K562 (cell line): ENCODE data around the gene COLEC12. TPM values are rescaled to one million over a fixed set of nuclear protein-coding genes. Genes with fewer than 3 reads are reported as not detected.

ENCODE experiments used
- ATAC-seq: fragments of 200-7000 bp; cut with Tn5 transposase; 3 replicates; pipeline ENCODE4 v1.9.1; 2020; ENCODE audit warnings: moderate library complexity
- BruUV-seq: library from RNA; stranded (reverse); fragments of 400-500 nt; replicated peaks from 2 replicates; lab custom pipeline; 2021; lab: Mats Ljungman, UMichigan
- CTCF ChIA-PET: fragments of 300-600 bp; formaldehyde crosslinking; extraction: SDS; loops from one replicate; lab custom pipeline; 2021; ENCODE audit warnings: low intra/inter-chr PET ratio; lab: Yijun Ruan, JAX
- POLR2A ChIA-PET: fragments of 300-600, 350-650 bp; sonication (Branson Sonifier 250); formaldehyde crosslinking; extraction: SDS; loops from one replicate; lab custom pipeline; 2021; ENCODE audit warnings: antibody characterized with exemption, inconsistent platforms; lab: Yijun Ruan, JAX
- DNase-seq, 4 experiments: peaks; one replicate each; pipeline versions ENCODE4 v3.0.0 to v3.0.0-alpha.2; 2011 to 2018; ENCODE audit warnings: low spot score in 3 of 4, mixed read lengths in 3 of 4; ENCODE audit errors: extremely low read depth in 1 of 4
- FAIRE-seq: peaks from 2 replicates; lab custom pipeline; 2011; peaks lifted over from hg19 to GRCh38; lab: Jason Lieb, UNC
- H2AFZ ChIP-seq: 2 replicates; pipeline ENCODE4 v1.6.0; 2011; ENCODE audit warnings: low read depth, low read length, control low read depth, inconsistent platforms
- H3K27ac ChIP-seq: fragments of 200-600 bp; 3 replicates; pipeline ENCODE4 v1.8.0; 2011; ENCODE audit warnings: low read depth, mild to moderate bottlenecking, control low read depth, inconsistent platforms, low read length, moderate library complexity, mixed read lengths; ENCODE audit errors: extremely low read depth
- H3K27me3 ChIP-seq, 2 experiments: fragments of 300-600 bp in 1 of 2; 2 replicates in 1 of 2; 3 replicates in 1 of 2; pipeline versions ENCODE4 v1.6.0 to v1.8.0; 2011; ENCODE audit warnings: inconsistent platforms in 2 of 2, low read length in 2 of 2, mild to moderate bottlenecking in 1 of 2, mixed read lengths in 1 of 2, moderate library complexity in 1 of 2; ENCODE audit not compliant: control insufficient read depth in 2 of 2, insufficient read depth in 2 of 2
- H3K36me3 ChIP-seq: fragments of 300-600 bp; 3 replicates; pipeline ENCODE4 v1.8.0; 2011; ENCODE audit warnings: mild to moderate bottlenecking, low read length, inconsistent platforms; ENCODE audit not compliant: control insufficient read depth, insufficient read depth
- H3K4me1 ChIP-seq, 2 experiments: fragments of 200-600 bp in 1 of 2; replicated peaks in 1 of 2; 2 replicates in 1 of 2; 3 replicates in 1 of 2; pipeline versions ENCODE4 v1.5.1 to v1.8.0; 2011; ENCODE audit warnings: inconsistent platforms in 2 of 2, low read length in 2 of 2, mild to moderate bottlenecking in 1 of 2, mixed read lengths in 1 of 2, moderate library complexity in 1 of 2; ENCODE audit not compliant: control insufficient read depth in 2 of 2, insufficient read depth in 2 of 2
- H3K4me2 ChIP-seq: 2 replicates; pipeline ENCODE4 v1.6.1; 2011; ENCODE audit warnings: low read length, control low read depth, inconsistent platforms, mixed read lengths; ENCODE audit not compliant: insufficient read depth
- H3K4me3 ChIP-seq: fragments of 200-600 bp; sonication (generic), shearing (Covaris generic); 2 replicates; pipeline ENCODE4 v1.5.1; 2016; ENCODE audit warnings: control low read depth, inconsistent platforms
- H3K79me2 ChIP-seq: fragments of 200-600 bp; 3 replicates; pipeline ENCODE4 v1.8.0; 2011; ENCODE audit warnings: low read length, inconsistent platforms; ENCODE audit not compliant: control insufficient read depth, insufficient read depth
- H3K9ac ChIP-seq, 2 experiments: 2 replicates each; pipeline versions ENCODE4 v1.6.0 to v1.6.1; 2011; ENCODE audit warnings: low read depth in 2 of 2, low read length in 2 of 2, control low read depth in 1 of 2, inconsistent platforms in 1 of 2, mild to moderate bottlenecking in 1 of 2, mixed read lengths in 1 of 2; ENCODE audit not compliant: insufficient read depth in 1 of 2
- H3K9me1 ChIP-seq: one replicate; pipeline ENCODE4 v1.6.0; 2011; ENCODE audit warnings: inconsistent platforms, mild to moderate bottlenecking, low read length, moderate library complexity; ENCODE audit not compliant: control insufficient read depth, insufficient read depth
- H3K9me3 ChIP-seq: replicated peaks from 2 replicates; pipeline ENCODE4 v1.5.1; 2011; ENCODE audit warnings: low read depth, low read length, inconsistent platforms; ENCODE audit not compliant: control insufficient read depth, insufficient read depth
- H4K20me1 ChIP-seq: replicated peaks from 2 replicates; pipeline ENCODE4 v1.6.1; 2011; ENCODE audit warnings: low read length, inconsistent platforms, mixed read lengths; ENCODE audit not compliant: control insufficient read depth, insufficient read depth
- ATF1 ChIP-seq, 2 experiments: fragments of 450-650 bp in 1 of 2; IDR thresholded peaks; 2 replicates each; pipeline ENCODE4 v1.6.1; 2016; ENCODE audit warnings: missing compliant biosample characterization in 1 of 2, missing genetic modification characterization in 1 of 2
- CEBPB ChIP-seq: fragments of 450-650 bp; IDR thresholded peaks from 2 replicates; pipeline ENCODE4 v1.6.1; 2016; ENCODE audit warnings: missing genetic modification characterization, missing compliant biosample characterization
- CUX1 ChIP-seq: fragments of 200-800 bp; sonication (Bioruptor generic); IDR thresholded peaks from 2 replicates; pipeline ENCODE4 v1.6.1; 2016; ENCODE audit warnings: missing genetic modification characterization, missing compliant biosample characterization
- GTF2A2 ChIP-seq: IDR thresholded peaks from 2 replicates; pipeline ENCODE4 v1.6.1; 2016; ENCODE audit warnings: mild to moderate bottlenecking, missing genetic modification characterization, missing compliant biosample characterization
- KLF6 ChIP-seq: fragments of 250-450 bp; sonication (Bioruptor Pico); IDR thresholded peaks from 2 replicates; pipeline ENCODE4 v1.4.0; 2020; ENCODE audit warnings: mild to moderate bottlenecking, moderate library complexity, borderline replicate concordance
- L3MBTL2 ChIP-seq: fragments of 450-650 bp; IDR thresholded peaks from 2 replicates; pipeline ENCODE4 v1.6.1; 2016; ENCODE audit warnings: mild to moderate bottlenecking, moderate library complexity
- MTA3 ChIP-seq: fragments of 450-650 bp; formaldehyde crosslinking; IDR thresholded peaks from 2 replicates; pipeline ENCODE4 v1.6.1; 2017; ENCODE audit warnings: mild to moderate bottlenecking, borderline replicate concordance
- STAG1 ChIP-seq: sonication (generic); formaldehyde crosslinking; IDR thresholded peaks from 2 replicates; pipeline ENCODE4 v1.5.0; 2020; ENCODE audit warnings: missing genetic modification reagents, borderline replicate concordance
- TAF15 ChIP-seq: fragments of 200-400 bp; formaldehyde crosslinking; IDR thresholded peaks from 2 replicates; pipeline ENCODE4 v1.6.1; 2017; ENCODE audit warnings: mild to moderate bottlenecking, low read depth, low read length, moderate library complexity
- U2AF1 ChIP-seq: fragments of 200-400 bp; formaldehyde crosslinking; optimal IDR thresholded peaks from 2 replicates; pipeline ENCODE3; 2017; ENCODE audit warnings: mild to moderate bottlenecking, low read depth, low read length, moderate library complexity
- ZNF121 ChIP-seq: sonication (generic); formaldehyde crosslinking; conservative IDR thresholded peaks from 2 replicates; pipeline ENCODE4 v1.8.0; 2022; ENCODE audit warnings: missing genetic modification reagents
- ZNF212 ChIP-seq: fragments of 450-650 bp; formaldehyde crosslinking; IDR thresholded peaks from 2 replicates; pipeline ENCODE4 v1.4.0; 2020; ENCODE audit warnings: mild to moderate bottlenecking
- WGBS: fragments of 100-300 bp; shearing (Covaris generic); methylation state at CpG from one replicate; pipeline ENCODE4 v1.1.6; 2016; ENCODE audit warnings: low coverage, mixed read lengths; ENCODE audit not compliant: insufficient coverage; ENCODE audit errors: missing lambda C conversion rate; 5-methylcytosine and 5-hydroxymethylcytosine counted together
- in situ Hi-C: fragments of 300-500 bp; cut with MboI; formaldehyde crosslinking; loops from 4 replicates; pipeline ENCODE4 v1.15.0; 2018; ENCODE audit warnings: inconsistent platforms, mixed read lengths
- intact Hi-C: fragments of 100-400 bp; cut with micrococcal nuclease; formaldehyde crosslinking; loops from 2 replicates; pipeline ENCODE4 v1.14.2; 2022
- polyA plus RNA-seq, 8 experiments: library from polyadenylated mRNA; depleted of rRNA in 4 of 8; stranded (reverse) in 5 of 8; unstranded in 3 of 8; fragments of >200 nt; fragmentation: Nextera tagmentation in 2 of 8; fragmentation: Illumina TruSeq in 1 of 8; extraction: Ambion mirVana in 2 of 8; extraction: Trizol in 1 of 8; gene quantifications; 2 replicates each; pipeline versions ENCODE4 v1.2.1 to v1.2.3, GENCODE V29; 2011 to 2014; ENCODE audit warnings: inconsistent platforms in 1 of 8, missing spikeins in 1 of 8
- total RNA-seq, 7 experiments: library from RNA; depleted of rRNA in 6 of 7; stranded (reverse); fragments of >200 nt in 6 of 7; fragmentation: Illumina TruSeq in 2 of 7; extraction: Trizol in 2 of 7; gene quantifications; 2 replicates each; pipeline versions ENCODE4 v1.2.1 to v1.2.3, GENCODE V29; 2011 to 2021; ENCODE audit warnings: low replicate concordance in 1 of 7

The COLEC12 gene
- total and polyA plus RNA-seq, 9 of the 15 experiments (the other 6 are each of a cell fraction or from before 2014, with no cell fraction given), result 0.04 TPM; not detected in 8

GRCh38 chr18:519019-519879, 18.7 kb upstream of the COLEC12 start (continued):
- peak; percentile 73; the same call in 1 of the 2 replicates for TF ChIP-seq KLF6 (CRISPR knock-in tag)
- peak; percentile 80 for TF ChIP-seq CUX1
- TF ChIP-seq GTF2A2, result no peak

GRCh38 chr18:518081-518480, 17.6 kb upstream of the COLEC12 start:
- 55% methylated on average over 3 of the region's 3 CpGs for WGBS
- FAIRE-seq (no peak), DNase-seq (no peak), ATAC-seq (no peak)
- no peak overlapping the region for H3K4me2 ChIP-seq
- no peak overlapping the region for H3K27ac ChIP-seq
- peaks cover 0 to 18% of the 10 kb centered on the region in 2 experiments; a peak in 4 of 5 replicates for H3K4me1 ChIP-seq
- H3K4me3 ChIP-seq, result no peak overlapping the region
- in situ Hi-C loops, result no loop called here
- ChIA-PET POLR2A (interaction anchor here (0.6 to 2.0 kb wide), 5 partner anchors 13 to 173 kb away, joined by 3 to 5 read pairs (median 4); no protein-coding TSS in a partner anchor), CTCF (no interaction called here)
- H3K9ac ChIP-seq, result no peak overlapping the region
- H3K27me3 ChIP-seq, result no peaks in the 10 kb centered on the region
- H3K9me3 ChIP-seq, result no peaks in the 10 kb centered on the region
- H4K20me1 ChIP-seq, result no peaks in the 10 kb centered on the region
- H2AFZ ChIP-seq, result no peak overlapping the region
- intact Hi-C loops, result no loop called here
- H3K79me2 ChIP-seq, result no peaks in the 10 kb centered on the region
- no peaks in the 10 kb centered on the region for H3K36me3 ChIP-seq
- H3K9me1 ChIP-seq, result no peaks in the 10 kb centered on the region
- BruUV-seq, result no TSS peak
- no peak for TF ChIP-seq TAF15
- TF ChIP-seq MTA3, result no peak
- peak; percentile 63 for TF ChIP-seq CEBPB (tag)
- TF ChIP-seq STAG1 (CRISPR knock-in tag), result no peak
- no peak for TF ChIP-seq U2AF1
- no peak for TF ChIP-seq ATF1 (CRISPR knock-in tag; IDR thresholded peaks at IDR 0.05)
- TF ChIP-seq ATF1 (tag; IDR thresholded peaks at IDR 0.05), result no peak
- 0 out of 2 replicates have a peak, but pooled peaks have one; percentile 24 for TF ChIP-seq L3MBTL2
- TF ChIP-seq ZNF121, result no peak
- no peak for TF ChIP-seq ZNF212 (CRISPR knock-in tag)
